Measurements from ENCODE around the gene STPG3. TPM values are rescaled to one million over a fixed set of nuclear protein-coding genes. Genes with fewer than 3 reads are reported as not detected.

STPG3 gene
- total and polyA plus RNA-seq, 4 donors = not detected

GRCh38 chr9:137240318-137240840 lies 10.7 kb upstream of the STPG3 start:
- H3K4me3 ChIP-seq (ENCODE audit: low read depth in 1 of 3, low read length in 3 of 3) = peak overlapping the region; percentile 43 to 57 (median 49)
- no peaks in the 10 kb centered on the region for H3K9me3 ChIP-seq (ENCODE audit: control insufficient read depth in 4 of 4, low read length in 3 of 4)
- H3K36me3 ChIP-seq (ENCODE audit: control insufficient read depth in 4 of 4, insufficient read depth in 3 of 4, low read depth in 1 of 4, low read length in 3 of 4) = peaks cover 0 to 11% (median 5%) of the 10 kb centered on the region in 4 donors
- WGBS = under 1% methylated on average over 58 of the region's 58 CpGs
- H3K4me1 ChIP-seq (ENCODE audit: control insufficient read depth in 4 of 4, insufficient read depth in 4 of 4, low read length in 3 of 4) = peaks cover 8 to 49% (median 21%) of the 10 kb centered on the region in 4 donors
- peak overlapping the region in 1 of 2 donors; percentile 38 for H3K9ac ChIP-seq (ENCODE audit: low read depth in 1 of 2, low read length in 2 of 2)
- peak; percentile 72 for DNase-seq (ENCODE audit: low spot score)
- TF ChIP-seq NR2F2 (IDR thresholded peaks at IDR 0.05) (no peak), GABPA (IDR thresholded peaks at IDR 0.05 in 1 of 2, conservative IDR thresholded peaks at IDR 0.05 in 1 of 2) (no peak), EGR1 (IDR thresholded peaks at IDR 0.05; ENCODE audit: low read depth in 2 of 2) (no peak)
- H3K27me3 ChIP-seq (ENCODE audit: control insufficient read depth in 4 of 4, insufficient read depth in 4 of 4, low read length in 3 of 4) = no peaks in the 10 kb centered on the region
- H3K27ac ChIP-seq (ENCODE audit: low read depth in 1 of 2, low read length in 2 of 2) = peak overlapping the region; percentile 74 to 92

GRCh38 chr9:137240841-137241489 lies 10.1 kb upstream of the STPG3 start, which contains the start of gene TUBB4B:
Gene TUBB4B, plus strand, starts transcription at chr9:137241287. Its CDS starts 74 bp downstream, at chr9:137241361.
- H3K4me3 ChIP-seq (ENCODE audit: low read depth in 1 of 3, low read length in 3 of 3) = peak within 1 kb of the TSS; percentile 77 to 97 (median 88)
- WGBS = under 1% methylated on average over 67 of the region's 67 CpGs
- H3K9ac ChIP-seq (ENCODE audit: low read depth in 1 of 2, low read length in 2 of 2) = peak within 1 kb of the TSS in 1 of 2 donors; percentile 82
- DNase-seq (ENCODE audit: low spot score) = peak; percentile 97
- TF ChIP-seq TAF1 (conservative IDR thresholded peaks at IDR 0.05) (peak; percentile 99), ATF3 (IDR thresholded peaks at IDR 0.05) (no peak), RXRA (IDR thresholded peaks at IDR 0.05) (no peak), ZBTB33 (IDR thresholded peaks at IDR 0.05) (no peak), RAD21 (IDR thresholded peaks at IDR 0.05) (no peak), JUND (IDR thresholded peaks at IDR 0.05) (no peak), YY1 (IDR thresholded peaks at IDR 0.05) (peak; percentile 93), SP1 (IDR thresholded peaks at IDR 0.05) (peak; percentile 100), REST (IDR thresholded peaks at IDR 0.05) (peak; percentile 94), EGR1 (IDR thresholded peaks at IDR 0.05; ENCODE audit: low read depth in 2 of 2) (peak in 1 of 2 donors; percentile 70), GABPA (IDR thresholded peaks at IDR 0.05 in 1 of 2, conservative IDR thresholded peaks at IDR 0.05 in 1 of 2) (peak in 1 of 2 donors; percentile 62)
- H3K27ac ChIP-seq (ENCODE audit: low read depth in 1 of 2, low read length in 2 of 2) = peak within 1 kb of the TSS; percentile 74 to 92
- H3K9me3 ChIP-seq (ENCODE audit: control insufficient read depth in 4 of 4, low read length in 3 of 4) = no peaks in the 10 kb centered on the region
- peaks cover 8 to 49% (median 21%) of the 10 kb centered on the region in 4 donors for H3K4me1 ChIP-seq (ENCODE audit: control insufficient read depth in 4 of 4, insufficient read depth in 4 of 4, low read length in 3 of 4)
- no peaks in the 10 kb centered on the region for H3K27me3 ChIP-seq (ENCODE audit: control insufficient read depth in 4 of 4, insufficient read depth in 4 of 4, low read length in 3 of 4)
- peaks cover 0 to 11% (median 5%) of the 10 kb centered on the region in 4 donors for H3K36me3 ChIP-seq (ENCODE audit: control insufficient read depth in 4 of 4, insufficient read depth in 3 of 4, low read depth in 1 of 4, low read length in 3 of 4)

Data from liver (tissue), 9 donors.